DOHH2 (cell line): ENCODE measurements around the gene COX6B2.

ENCODE experiments used
- H3F3A ChIP-seq: fragments of 200-600 bp; sonication (generic), shearing (Covaris generic); 2 replicates; pipeline ENCODE4 v1.6.0; 2016; ENCODE audit warnings: antibody characterized with exemption, mild to moderate bottlenecking; ENCODE audit not compliant: control insufficient read depth, insufficient read depth
- H3K27ac ChIP-seq: fragments of 200-600 bp; sonication (generic); 2 replicates; pipeline ENCODE4 v1.5.1; 2014; ENCODE audit warnings: low read depth, mild to moderate bottlenecking, low read length, moderate library complexity
- H3K27me3 ChIP-seq: fragments of 200-600 bp; sonication (generic); 2 replicates; pipeline ENCODE4 v1.6.1; 2014; ENCODE audit warnings: mild to moderate bottlenecking, low read length, mixed read lengths; ENCODE audit not compliant: control insufficient read depth
- H3K36me3 ChIP-seq: fragments of 200-600 bp; sonication (generic); 2 replicates; pipeline ENCODE4 v1.6.1; 2014; ENCODE audit warnings: mild to moderate bottlenecking, low read length, moderate library complexity, mixed read lengths; ENCODE audit not compliant: control insufficient read depth
- H3K4me1 ChIP-seq: fragments of 200-600 bp; sonication (generic); 2 replicates; pipeline ENCODE4 v1.6.1; 2014; ENCODE audit warnings: mild to moderate bottlenecking, low read length, mixed read lengths; ENCODE audit not compliant: control insufficient read depth
- H3K4me2 ChIP-seq: fragments of 200-600 bp; sonication (generic); 2 replicates; pipeline ENCODE4 v1.6.0; 2014; ENCODE audit warnings: mild to moderate bottlenecking, low read length, moderate library complexity
- H3K4me3 ChIP-seq: fragments of 200-600 bp; sonication (generic); 2 replicates; pipeline ENCODE4 v1.5.1; 2014; ENCODE audit warnings: mild to moderate bottlenecking, low read length, mixed read lengths
- H3K79me2 ChIP-seq: fragments of 200-600 bp; sonication (generic); 2 replicates; pipeline ENCODE4 v1.6.1; 2014; ENCODE audit warnings: mild to moderate bottlenecking, low read length, mixed read lengths; ENCODE audit not compliant: control insufficient read depth
- H3K9me2 ChIP-seq: fragments of 200-600 bp; sonication (generic); replicated peaks from 2 replicates; pipeline ENCODE4 v1.6.1; 2014; ENCODE audit warnings: mild to moderate bottlenecking, low read length, mixed read lengths; ENCODE audit not compliant: control insufficient read depth
- H3K9me3 ChIP-seq: fragments of 200-600 bp; sonication (generic); 2 replicates; pipeline ENCODE4 v1.6.1; 2014; ENCODE audit warnings: antibody characterized with exemption, low read length, mixed read lengths; ENCODE audit not compliant: control insufficient read depth, insufficient read depth
- H4K20me1 ChIP-seq: fragments of 200-600 bp; sonication (generic); 2 replicates; pipeline ENCODE4 v1.6.0; 2014; ENCODE audit warnings: low read depth, mild to moderate bottlenecking, antibody characterized with exemption, low read length, moderate library complexity; ENCODE audit not compliant: control insufficient read depth, insufficient read depth
- CTCF ChIP-seq: fragments of 200-600 bp; sonication (generic); IDR thresholded peaks from one replicate; pipeline ENCODE4 v1.5.1; 2014; ENCODE audit warnings: antibody characterized with exemption, mild to moderate bottlenecking, low read depth, low read length; ENCODE audit not compliant: poor library complexity, severe bottlenecking
- EZH2phosphoT487 ChIP-seq: fragments of 200-600 bp; sonication (generic); IDR thresholded peaks from 2 replicates; pipeline ENCODE4 v1.6.1; 2017; ENCODE audit warnings: borderline replicate concordance, mild to moderate bottlenecking, antibody characterized with exemption, low read length, moderate library complexity, mixed read lengths

The COX6B2 gene

DNA sequence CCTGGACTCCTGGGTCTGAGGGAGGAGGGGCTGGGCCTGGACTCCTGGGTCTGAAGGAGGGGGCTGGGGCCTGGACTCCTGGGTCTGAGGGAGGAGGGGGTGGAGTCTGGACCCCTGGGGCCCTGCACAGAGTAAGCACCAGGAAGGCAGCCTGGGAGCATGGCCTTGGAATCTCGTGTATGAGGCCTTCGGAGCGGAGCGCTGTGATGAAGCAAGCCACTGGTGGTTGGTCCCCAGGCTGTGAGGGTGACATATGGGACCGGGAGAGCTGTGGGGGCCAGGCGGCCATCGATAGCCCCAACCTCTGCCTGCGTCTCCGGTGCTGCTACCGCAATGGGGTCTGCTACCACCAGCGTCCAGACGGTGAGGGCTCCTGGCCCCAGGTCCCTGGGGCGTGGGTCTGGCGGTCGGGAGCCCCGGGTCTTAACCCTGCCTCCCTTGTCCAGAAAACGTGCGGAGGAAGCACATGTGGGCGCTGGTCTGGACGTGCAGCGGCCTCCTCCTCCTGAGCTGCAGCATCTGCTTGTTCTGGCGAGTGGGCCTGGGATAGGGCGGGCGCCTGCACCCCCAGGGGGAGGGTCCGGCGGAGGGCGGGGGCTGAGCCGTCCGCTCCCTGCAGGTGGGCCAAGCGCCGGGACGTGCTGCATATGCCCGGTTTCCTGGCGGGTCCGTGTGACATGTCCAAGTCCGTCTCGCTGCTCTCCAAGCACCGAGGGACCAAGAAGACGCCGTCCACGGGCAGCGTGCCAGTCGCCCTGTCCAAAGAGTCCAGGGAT is 23.0 kb upstream of the COX6B2 start:
- H3K36me3 ChIP-seq, result no peaks in the 10 kb centered on the region; the same call in 1 of the 2 replicates
- H3K9me2 ChIP-seq, result no peaks in the 10 kb centered on the region
- no peaks in the 10 kb centered on the region for H3K9me3 ChIP-seq
- no peak overlapping the region for H3K4me2 ChIP-seq
- H3F3A ChIP-seq, result peaks cover 3% of the 10 kb centered on the region; the same call in 1 of the 2 replicates
- H3K4me3 ChIP-seq, result no peak overlapping the region
- peaks cover 9% of the 10 kb centered on the region for H3K4me1 ChIP-seq
- TF ChIP-seq CTCF (no peak), EZH2phosphoT487 (no peak)
- H3K27me3 ChIP-seq, result peaks cover 22% of the 10 kb centered on the region
- H4K20me1 ChIP-seq, result no peaks in the 10 kb centered on the region
- H3K79me2 ChIP-seq, result peaks cover 12% of the 10 kb centered on the region
- H3K27ac ChIP-seq, result no peak overlapping the region

- H3K27me3 ChIP-seq, result peaks cover 32% of the 10 kb centered on the region
- no peak for TF ChIP-seq CTCF
- TF ChIP-seq EZH2phosphoT487, result no peak
- H3K9me3 ChIP-seq, result no peaks in the 10 kb centered on the region
- peaks cover 3% of the 10 kb centered on the region; the same call in 1 of the 2 replicates for H3F3A ChIP-seq
- H3K4me3 ChIP-seq, result no peak within 1 kb of the TSS
- no peak within 1 kb of the TSS for H3K27ac ChIP-seq
- peaks cover under 1% of the 10 kb centered on the region; the same call in 1 of the 2 replicates for H3K79me2 ChIP-seq
- H4K20me1 ChIP-seq, result no peaks in the 10 kb centered on the region
- no peaks in the 10 kb centered on the region for H3K9me2 ChIP-seq
- H3K36me3 ChIP-seq, result no peaks in the 10 kb centered on the region; the same call in 1 of the 2 replicates
- H3K4me2 ChIP-seq, result no peak within 1 kb of the TSS
- no peaks in the 10 kb centered on the region for H3K4me1 ChIP-seq
Measured at GRCh38 chr19:55376241-55376933, 21.9 kb upstream of the COX6B2 start, which contains the start of gene TMEM190. Gene TMEM190 (plus strand): TSS chr19:55376826. CDS start chr19:55376854, 28 bp downstream.

GRCh38 chr19:55373993-55374757 is 19.7 kb upstream of the COX6B2 start:
- H3K4me1 ChIP-seq, result peaks cover 5% of the 10 kb centered on the region; the same call in 1 of the 2 replicates

More at GRCh38 chr19:55373993-55374757, 19.7 kb upstream of the COX6B2 start:
- no peaks in the 10 kb centered on the region for H3K79me2 ChIP-seq
- peaks cover 50% of the 10 kb centered on the region for H3K27me3 ChIP-seq
- no peak overlapping the region for H3K4me2 ChIP-seq
- no peaks in the 10 kb centered on the region for H3F3A ChIP-seq
- H3K9me3 ChIP-seq, result no peaks in the 10 kb centered on the region
- H3K9me2 ChIP-seq, result no peaks in the 10 kb centered on the region
- H3K36me3 ChIP-seq, result no peaks in the 10 kb centered on the region
- TF ChIP-seq CTCF, result no peak
- TF ChIP-seq EZH2phosphoT487, result no peak
- no peak overlapping the region for H3K4me3 ChIP-seq
- H4K20me1 ChIP-seq, result no peaks in the 10 kb centered on the region
- no peak overlapping the region for H3K27ac ChIP-seq
